AG10803 (cell line): ENCODE results near the gene UGT1A8.

Experiments
- DNase-seq: peaks from one replicate; pipeline ENCODE4 v3.0.0; 2010; ENCODE audit warnings: low read depth
- H3K4me3 ChIP-seq: 2 replicates; pipeline ENCODE4 v1.5.1; 2011; ENCODE audit warnings: mild to moderate bottlenecking, low read length, control low read depth
- TF ChIP-seq, protein P1 (sequence below): conservative IDR thresholded peaks from 2 replicates; pipeline ENCODE4 v1.5.1; 2011; ENCODE audit warnings: mild to moderate bottlenecking, low read length, control low read depth, inconsistent platforms

The UGT1A8 gene

DNA sequence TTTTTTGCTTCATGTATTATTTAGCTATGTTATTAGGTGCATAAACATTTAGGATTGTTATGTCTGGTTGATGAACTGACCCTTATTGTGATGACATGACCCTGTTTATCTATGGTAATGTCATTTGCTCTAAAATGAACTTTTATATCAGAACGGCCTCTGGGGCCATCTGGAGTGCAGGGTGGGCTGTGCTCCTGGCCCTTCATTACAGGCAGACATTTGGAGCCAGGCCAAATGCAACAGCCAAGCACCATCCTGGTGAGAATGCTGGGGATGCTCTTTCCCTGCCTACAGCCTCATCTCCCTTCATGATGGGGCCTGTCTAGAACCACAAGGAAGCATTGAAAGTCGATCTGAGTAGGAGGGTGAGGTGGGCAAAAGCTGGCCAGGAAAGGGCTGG, 198.9 kb downstream of the UGT1A8 start:
- TF ChIP-seq, protein P1, sequence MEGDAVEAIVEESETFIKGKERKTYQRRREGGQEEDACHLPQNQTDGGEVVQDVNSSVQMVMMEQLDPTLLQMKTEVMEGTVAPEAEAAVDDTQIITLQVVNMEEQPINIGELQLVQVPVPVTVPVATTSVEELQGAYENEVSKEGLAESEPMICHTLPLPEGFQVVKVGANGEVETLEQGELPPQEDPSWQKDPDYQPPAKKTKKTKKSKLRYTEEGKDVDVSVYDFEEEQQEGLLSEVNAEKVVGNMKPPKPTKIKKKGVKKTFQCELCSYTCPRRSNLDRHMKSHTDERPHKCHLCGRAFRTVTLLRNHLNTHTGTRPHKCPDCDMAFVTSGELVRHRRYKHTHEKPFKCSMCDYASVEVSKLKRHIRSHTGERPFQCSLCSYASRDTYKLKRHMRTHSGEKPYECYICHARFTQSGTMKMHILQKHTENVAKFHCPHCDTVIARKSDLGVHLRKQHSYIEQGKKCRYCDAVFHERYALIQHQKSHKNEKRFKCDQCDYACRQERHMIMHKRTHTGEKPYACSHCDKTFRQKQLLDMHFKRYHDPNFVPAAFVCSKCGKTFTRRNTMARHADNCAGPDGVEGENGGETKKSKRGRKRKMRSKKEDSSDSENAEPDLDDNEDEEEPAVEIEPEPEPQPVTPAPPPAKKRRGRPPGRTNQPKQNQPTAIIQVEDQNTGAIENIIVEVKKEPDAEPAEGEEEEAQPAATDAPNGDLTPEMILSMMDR, result no peak
- DNase-seq, result no peak
- no peak overlapping the region for H3K4me3 ChIP-seq

DNA sequence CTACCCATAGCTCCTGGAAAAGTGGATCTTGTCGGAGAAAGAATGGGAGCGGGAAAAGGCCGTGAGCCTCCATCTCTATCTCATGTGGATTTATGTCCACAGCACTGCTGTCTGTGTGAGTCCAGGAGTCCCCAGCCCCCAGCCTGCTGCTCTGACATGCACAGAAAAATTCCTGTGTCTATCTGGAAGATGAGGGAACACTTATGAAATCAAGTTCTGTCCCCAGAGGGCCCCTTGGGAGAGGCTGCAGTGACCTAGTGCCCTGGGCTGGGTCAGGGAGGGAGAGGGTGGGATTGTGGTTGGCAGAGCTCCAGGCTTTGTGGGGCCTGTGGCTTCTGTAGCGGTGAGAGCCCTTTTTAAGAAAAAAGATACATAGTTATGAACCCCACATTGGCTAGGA, 199.3 kb downstream of the UGT1A8 start:
- DNase-seq, result no peak

DNA sequence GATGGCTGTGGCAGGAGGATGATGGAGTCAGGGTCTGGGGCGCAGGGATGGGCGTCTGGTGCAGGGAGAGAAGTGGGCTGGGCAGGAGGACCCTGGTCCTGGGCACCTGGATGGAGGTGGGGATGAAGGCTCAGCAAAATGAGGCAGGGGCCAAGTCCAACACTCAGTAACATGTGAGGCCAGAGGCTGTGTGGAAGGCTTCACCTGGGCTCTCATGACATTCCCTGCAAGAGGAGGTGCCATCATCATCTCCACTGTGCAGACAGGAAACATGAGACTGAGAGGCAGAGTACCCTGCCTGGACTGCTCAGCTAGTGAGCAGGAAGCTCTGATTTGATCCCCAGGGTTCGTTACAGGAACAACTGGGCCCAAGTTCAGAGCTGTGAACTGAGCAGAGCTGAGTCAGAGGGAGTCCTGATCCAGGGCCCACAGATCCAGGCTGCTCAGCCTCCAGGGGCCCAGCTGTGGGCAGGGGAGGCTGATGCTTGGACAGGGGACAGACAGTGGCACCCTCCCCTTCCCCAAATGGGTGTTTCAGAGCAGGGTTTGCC, 200.0 kb downstream of the UGT1A8 start:
- TF ChIP-seq, protein P1, result no peak
- no peak for DNase-seq
- H3K4me3 ChIP-seq, result no peak overlapping the region

More for the DNA sequence above, 199.3 kb downstream of the UGT1A8 start:
- TF ChIP-seq, protein P1, result no peak
- no peak overlapping the region for H3K4me3 ChIP-seq

DNA sequence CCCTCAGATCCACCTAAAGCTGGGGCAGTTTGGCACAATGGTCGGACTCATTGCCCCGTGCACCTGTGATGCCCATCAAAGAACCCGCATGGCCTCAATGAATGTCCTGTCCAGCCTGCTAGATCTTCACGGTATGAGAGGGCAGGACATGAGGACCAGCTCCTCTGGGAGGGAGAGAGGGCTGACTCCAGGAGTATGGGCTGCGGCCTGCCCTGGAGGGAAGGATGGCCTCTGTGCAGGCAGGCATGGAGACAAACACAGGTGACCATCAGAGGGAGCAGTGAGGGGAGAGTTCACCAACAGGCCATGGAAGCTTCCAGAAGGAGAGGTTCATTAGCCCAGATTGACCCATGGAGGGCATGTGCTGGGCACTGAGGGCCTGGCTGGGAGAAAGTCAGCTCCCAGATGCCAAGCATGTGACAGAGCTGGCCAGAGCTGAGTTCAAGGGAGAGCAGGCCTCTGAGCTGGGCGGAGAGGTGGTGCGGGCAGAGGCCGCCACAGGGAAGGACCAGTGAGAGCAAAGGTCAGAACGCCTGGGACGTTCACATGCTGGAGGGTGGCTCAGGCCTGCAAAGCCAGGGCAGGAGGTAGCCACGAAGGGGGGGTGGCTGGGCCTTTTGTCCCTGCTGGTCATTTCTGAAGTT, 200.7 kb downstream of the UGT1A8 start:
- no peak overlapping the region for H3K4me3 ChIP-seq

DNA sequence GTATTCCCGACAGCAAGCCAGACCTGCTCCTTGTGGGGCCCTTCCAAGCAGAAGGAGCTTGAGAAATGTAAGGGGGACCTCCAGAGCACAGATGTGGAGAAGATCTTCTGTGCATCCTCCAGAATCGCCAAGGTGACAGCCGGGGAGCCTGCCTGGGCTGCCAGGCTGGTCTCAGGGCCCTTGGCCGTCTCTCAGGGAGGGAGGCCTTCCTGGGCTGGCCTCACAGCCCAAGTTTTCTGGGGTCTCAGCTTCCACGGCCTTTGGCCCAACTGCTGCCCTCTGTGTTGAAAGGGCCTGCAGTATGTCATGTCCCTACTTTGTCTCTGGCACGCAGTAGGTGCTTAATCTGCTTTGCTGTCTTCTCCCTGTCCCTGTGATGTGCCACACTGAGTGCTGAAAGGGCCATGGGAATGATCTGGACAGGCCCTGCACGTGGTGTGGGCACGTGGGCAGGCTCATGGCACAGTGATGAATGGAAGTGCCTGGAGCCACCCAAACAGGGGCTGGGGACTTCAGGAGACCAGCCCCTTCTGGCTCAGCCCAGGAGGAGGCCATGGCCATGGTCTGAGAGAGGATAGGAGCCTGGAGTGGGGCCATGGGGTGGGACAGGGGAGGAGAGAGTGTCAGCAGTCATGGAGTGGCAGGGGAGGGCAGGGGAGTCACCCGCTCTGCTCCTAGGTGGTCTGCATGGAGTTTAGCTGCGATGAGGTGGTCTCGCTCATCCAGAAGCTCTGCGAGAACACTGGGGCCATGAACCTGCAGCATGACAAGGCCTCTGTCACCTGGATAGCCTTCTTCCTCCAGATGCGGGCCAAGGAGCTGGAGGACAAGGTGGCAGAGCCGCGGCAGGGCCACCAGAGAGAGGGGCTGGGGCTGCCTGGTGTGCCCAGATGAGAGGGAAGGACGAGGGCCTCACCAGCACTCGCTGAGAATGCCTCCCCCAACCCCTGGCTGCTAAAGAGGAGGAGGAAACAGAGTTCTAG, 201.5 kb downstream of the UGT1A8 start:
- TF ChIP-seq, protein P1, result no peak
- DNase-seq, result no peak
- H3K4me3 ChIP-seq, result no peak overlapping the region

More for the DNA sequence above, 200.7 kb downstream of the UGT1A8 start:
- no peak for DNase-seq
- TF ChIP-seq, protein P1, result no peak

DNA sequence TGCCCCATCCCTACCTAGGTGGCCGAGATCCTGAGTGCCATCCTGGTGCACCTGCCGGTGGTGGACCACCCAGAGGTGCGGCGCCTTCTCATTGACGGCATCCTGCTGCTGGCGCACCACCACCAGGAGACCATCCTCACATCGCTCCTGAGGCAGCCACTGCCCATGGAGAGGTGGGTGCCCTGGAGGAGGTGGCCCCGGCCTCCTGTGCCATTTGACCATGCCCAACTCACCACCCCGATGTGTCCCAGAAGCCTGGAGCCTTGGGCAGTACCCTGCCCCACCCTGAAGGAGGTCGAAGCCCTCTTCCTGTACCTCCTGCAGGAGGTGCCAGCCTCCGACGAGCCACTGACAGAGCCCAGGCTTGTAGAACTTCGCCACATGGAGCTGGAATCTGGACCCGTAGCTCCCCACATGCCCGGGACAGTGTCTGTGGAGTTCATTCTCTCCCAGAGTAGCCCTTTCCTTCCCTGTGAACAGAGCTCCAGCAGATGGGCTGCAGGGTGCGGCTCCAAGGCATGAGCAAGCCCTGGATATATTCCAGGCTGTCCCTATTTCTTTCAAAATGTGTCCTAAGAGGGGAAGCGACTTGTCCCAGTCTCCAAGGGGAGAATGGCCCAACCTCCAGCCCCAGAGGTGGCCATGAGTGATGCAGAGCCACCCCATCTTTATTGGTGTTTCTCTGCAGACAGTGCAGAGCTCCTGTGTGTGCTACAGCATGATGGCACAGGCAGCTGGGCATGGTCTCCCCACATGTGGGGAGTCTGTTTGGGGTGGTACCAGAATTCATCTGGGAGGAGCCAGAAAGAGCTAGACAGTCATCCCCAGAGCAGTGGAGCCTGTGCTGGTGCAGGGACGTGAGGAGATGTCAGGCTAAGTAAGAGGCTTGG, 202.7 kb downstream of the UGT1A8 start:
- DNase-seq, result no peak
- no peak overlapping the region for H3K4me3 ChIP-seq
- TF ChIP-seq, protein P1, result no peak
